Measurements from ENCODE around the gene SLC4A1AP. TPM values are rescaled to one million over a fixed set of nuclear protein-coding genes. Genes with fewer than 3 reads are reported as not detected.

SLC4A1AP gene
- total and polyA plus RNA-seq, 2 of the 13 experiments (the other 11 are each of a cell fraction or from before 2014, with no cell fraction given): 15.3 to 44.6 TPM

GRCh38 chr2:27738349-27739057 is 74.8 kb downstream of the SLC4A1AP start (continued):
- TF ChIP-seq GTF3A (CRISPR knock-in tag; conservative IDR thresholded peaks at IDR 0.05): peak; percentile 89; the same call in 1 of the 2 replicates
- TF ChIP-seq ZNF143 (CRISPR knock-in tag; IDR thresholded peaks at IDR 0.05): no peak
- TF ChIP-seq HMGXB3 (CRISPR knock-in tag; IDR thresholded peaks at IDR 0.05; ENCODE audit: borderline replicate concordance): no peak
- 0 out of 2 replicates have a peak, but pooled peaks have one; percentile 6 for TF ChIP-seq RAD21 (CRISPR knock-in tag; IDR thresholded peaks at IDR 0.05)
- TF ChIP-seq SMAD9 (CRISPR knock-in tag; IDR thresholded peaks at IDR 0.05): 0 out of 2 replicates have a peak, but pooled peaks have one; percentile 20
- peak; percentile 27; the same call in 1 of the 2 replicates for TF ChIP-seq CHD4 (IDR thresholded peaks at IDR 0.05; ENCODE audit: borderline replicate concordance, low read length)
- TF ChIP-seq ZNF703 (CRISPR knock-in tag; IDR thresholded peaks at IDR 0.05; ENCODE audit: borderline replicate concordance): no peak
- no peak for TF ChIP-seq STAT5B (CRISPR knock-in tag; IDR thresholded peaks at IDR 0.05)
- TF ChIP-seq HOXA7 (CRISPR knock-in tag; IDR thresholded peaks at IDR 0.05): no peak
- TF ChIP-seq MAF1 (CRISPR knock-in tag; IDR thresholded peaks at IDR 0.05; ENCODE audit: borderline replicate concordance): no peak
- no peak for TF ChIP-seq FOXM1 (CRISPR knock-in tag; IDR thresholded peaks at IDR 0.05)
- no peak for TF ChIP-seq ZNF337 (CRISPR knock-in tag; IDR thresholded peaks at IDR 0.05; ENCODE audit: borderline replicate concordance, low read depth)
- no peak for TF ChIP-seq KIAA2018 (CRISPR knock-in tag; IDR thresholded peaks at IDR 0.05; ENCODE audit: borderline replicate concordance)
- peak; percentile 95 for TF ChIP-seq HNF4A (CRISPR knock-in tag; IDR thresholded peaks at IDR 0.05)
- no peak for TF ChIP-seq TAF15 (IDR thresholded peaks at IDR 0.05; ENCODE audit: low read depth, low read length, poor library complexity, severe bottlenecking)

Measured in HepG2 (cell line).